GM23338 (cell line): ENCODE results near the gene SEPTIN6. TPM values are rescaled to one million over a fixed set of nuclear protein-coding genes. Genes with fewer than 3 reads are reported as not detected.

Source experiments
- ATAC-seq: fragments of 200-7000 bp; cut with Tn5 transposase; 3 replicates; pipeline ENCODE4 v1.9.1; 2020
- DNase-seq: peaks from one replicate; pipeline ENCODE4 v3.0.0-alpha.2; 2015; ENCODE audit warnings: low spot score
- H2AFZ ChIP-seq: fragments of 200-600 bp; sonication (generic); 2 replicates; pipeline ENCODE4 v1.8.0; 2016; ENCODE audit warnings: antibody characterized with exemption, mild to moderate bottlenecking, moderate library complexity
- H3F3A ChIP-seq: fragments of 200-600 bp; sonication (generic); replicated peaks from 2 replicates; pipeline ENCODE4 v1.8.0; 2017; ENCODE audit warnings: antibody characterized with exemption, mixed run types, low read depth
- H3K27ac ChIP-seq: fragments of 200-600 bp; sonication (generic); 2 replicates; pipeline ENCODE4 v1.6.1; 2016; ENCODE audit warnings: low read depth
- H3K27me3 ChIP-seq: fragments of 200-600 bp; sonication (generic); 2 replicates; pipeline ENCODE4 v1.8.0; 2016; ENCODE audit warnings: mild to moderate bottlenecking, mixed run types, moderate library complexity; ENCODE audit not compliant: insufficient read depth
- H3K36me3 ChIP-seq: fragments of 200-600 bp; sonication (generic); 2 replicates; pipeline ENCODE4 v1.8.0; 2016; ENCODE audit warnings: mild to moderate bottlenecking; ENCODE audit not compliant: insufficient read depth
- H3K4me1 ChIP-seq: fragments of 200-600 bp; sonication (generic); 2 replicates; pipeline ENCODE4 v1.8.0; 2016; ENCODE audit warnings: mild to moderate bottlenecking, moderate library complexity; ENCODE audit not compliant: insufficient read depth
- H3K4me2 ChIP-seq: fragments of 200-600 bp; sonication (generic); 2 replicates; pipeline ENCODE4 v1.7.1; 2017; ENCODE audit warnings: mixed run types
- H3K4me3 ChIP-seq: fragments of 200-600 bp; sonication (generic); 2 replicates; pipeline ENCODE4 v1.6.1; 2016; ENCODE audit warnings: mixed run types
- H3K79me2 ChIP-seq: fragments of 200-600 bp; sonication (generic); replicated peaks from 2 replicates; pipeline ENCODE4 v1.8.0; 2017; ENCODE audit warnings: mild to moderate bottlenecking; ENCODE audit not compliant: insufficient read depth
- H3K9me2 ChIP-seq: fragments of 200-600 bp; sonication (generic); 2 replicates; pipeline ENCODE4 v1.8.0; 2017; ENCODE audit not compliant: insufficient read depth
- H4K20me1 ChIP-seq: fragments of 200-600 bp; sonication (generic); replicated peaks from 2 replicates; pipeline ENCODE4 v1.8.0; 2017; ENCODE audit warnings: mild to moderate bottlenecking; ENCODE audit not compliant: insufficient read depth
- H3K27ac Mint-ChIP-seq: 2 replicates; pipeline ENCODE4 v1.8.0; 2020; ENCODE audit warnings: inconsistent platforms, mild to moderate bottlenecking, moderate library complexity, mixed read lengths
- H3K27me3 Mint-ChIP-seq: 3 replicates; pipeline ENCODE4 v1.8.0; 2022; ENCODE audit warnings: low read depth, mild to moderate bottlenecking, moderate library complexity, mixed read lengths, inconsistent platforms; ENCODE audit not compliant: insufficient read depth, poor library complexity
- H3K36me3 Mint-ChIP-seq: 3 replicates; pipeline ENCODE4 v1.8.0; 2021; ENCODE audit warnings: low read depth, mild to moderate bottlenecking, inconsistent platforms, moderate library complexity, mixed read lengths
- H3K4me1 Mint-ChIP-seq: 3 replicates; pipeline ENCODE4 v1.8.0; 2020; ENCODE audit warnings: mild to moderate bottlenecking, inconsistent platforms, mixed read lengths
- H3K4me3 Mint-ChIP-seq: 3 replicates; pipeline ENCODE4 v1.8.0; 2021; ENCODE audit warnings: moderate library complexity, mild to moderate bottlenecking, inconsistent platforms, mixed read lengths
- H3K9me3 Mint-ChIP-seq: 3 replicates; pipeline ENCODE4 v1.8.0; 2020; ENCODE audit warnings: moderate library complexity, mild to moderate bottlenecking, inconsistent platforms, mixed read lengths
- CREB1 ChIP-seq: fragments of 250-450 bp; sonication (Bioruptor Pico); IDR thresholded peaks from 2 replicates; pipeline ENCODE4 v1.5.0; 2020; ENCODE audit warnings: low read depth, mild to moderate bottlenecking, moderate library complexity
- EZH2 ChIP-seq: fragments of 200-600 bp; sonication (generic); IDR thresholded peaks from one replicate; pipeline ENCODE4 v1.8.0; 2017; ENCODE audit warnings: antibody characterized with exemption, mild to moderate bottlenecking, low read depth; ENCODE audit not compliant: unreplicated experiment
- NANOG ChIP-seq: IDR thresholded peaks from 2 replicates; pipeline ENCODE4 v1.6.1; 2016; ENCODE audit warnings: antibody characterized with exemption, borderline replicate concordance
- polyA plus RNA-seq: library from polyadenylated mRNA; unstranded; fragments of >200 nt; fragmentation: Nextera tagmentation; extraction: Ambion mirVana; gene quantifications from 2 replicates; pipeline ENCODE4 v1.2.1, GENCODE V29; 2016
- total RNA-seq: library from RNA; depleted of rRNA; stranded (reverse); fragments of >200 nt; shearing (Covaris generic); gene quantifications from 2 replicates; pipeline ENCODE4 v1.2.3, GENCODE V29; 2014
- TF ChIP-seq, protein P1 (sequence below): fragments of 250-450 bp; sonication (Bioruptor Pico); IDR thresholded peaks from 2 replicates; pipeline ENCODE4 v1.5.0; 2020; ENCODE audit warnings: mild to moderate bottlenecking, moderate library complexity
- TF ChIP-seq, protein P2 (sequence below): IDR thresholded peaks from one replicate; pipeline ENCODE4 v1.6.1; 2018; ENCODE audit warnings: antibody characterized with exemption; ENCODE audit not compliant: unreplicated experiment

SEPTIN6 gene
- total and polyA plus RNA-seq, 2 experiments from 2014 or later, result 37.0 to 43.6 TPM

DNA sequence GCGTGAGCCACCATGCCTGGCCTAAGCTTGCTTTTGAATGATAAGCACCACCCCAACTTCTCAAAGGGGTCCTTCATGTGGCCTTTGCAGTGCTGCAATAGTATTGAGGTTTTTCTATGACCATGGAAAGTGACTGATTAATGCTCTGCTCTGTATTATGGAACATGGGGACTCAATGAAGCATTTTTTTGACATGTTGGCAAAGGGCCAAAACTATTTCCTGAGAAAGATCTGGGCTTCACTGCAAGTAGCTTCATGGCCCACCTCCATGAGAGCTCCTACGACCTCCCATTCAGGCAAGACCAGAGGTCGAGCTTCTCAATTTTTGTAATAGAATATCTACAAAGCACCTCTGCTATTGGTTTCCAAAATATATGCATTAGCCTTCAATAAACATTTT, 16.7 kb upstream of the SEPTIN6 start:
- no peak for DNase-seq
- no peak overlapping the region for H3K27ac ChIP-seq
- no peaks in the 10 kb centered on the region for H4K20me1 ChIP-seq
- no peak overlapping the region for H3K4me2 ChIP-seq
- H3K4me3 Mint-ChIP-seq, result no peak overlapping the region
- H3F3A ChIP-seq, result no peaks in the 10 kb centered on the region
- H3K4me1 ChIP-seq, result no peaks in the 10 kb centered on the region
- no peak overlapping the region for H3K4me3 ChIP-seq
- no peaks in the 10 kb centered on the region for H3K27me3 ChIP-seq
- no peaks in the 10 kb centered on the region; the same call in 2 of the 3 replicates for H3K9me3 Mint-ChIP-seq
- no peaks in the 10 kb centered on the region for H3K79me2 ChIP-seq
- no peaks in the 10 kb centered on the region for H3K4me1 Mint-ChIP-seq
- no peak for ATAC-seq
- no peaks in the 10 kb centered on the region for H3K36me3 ChIP-seq
- no peak overlapping the region for H3K27ac Mint-ChIP-seq
- no peaks in the 10 kb centered on the region for H3K27me3 Mint-ChIP-seq
- TF ChIP-seq EZH2 (no peak), NANOG (no peak), CREB1 (no peak)
- TF ChIP-seq, protein P1, sequence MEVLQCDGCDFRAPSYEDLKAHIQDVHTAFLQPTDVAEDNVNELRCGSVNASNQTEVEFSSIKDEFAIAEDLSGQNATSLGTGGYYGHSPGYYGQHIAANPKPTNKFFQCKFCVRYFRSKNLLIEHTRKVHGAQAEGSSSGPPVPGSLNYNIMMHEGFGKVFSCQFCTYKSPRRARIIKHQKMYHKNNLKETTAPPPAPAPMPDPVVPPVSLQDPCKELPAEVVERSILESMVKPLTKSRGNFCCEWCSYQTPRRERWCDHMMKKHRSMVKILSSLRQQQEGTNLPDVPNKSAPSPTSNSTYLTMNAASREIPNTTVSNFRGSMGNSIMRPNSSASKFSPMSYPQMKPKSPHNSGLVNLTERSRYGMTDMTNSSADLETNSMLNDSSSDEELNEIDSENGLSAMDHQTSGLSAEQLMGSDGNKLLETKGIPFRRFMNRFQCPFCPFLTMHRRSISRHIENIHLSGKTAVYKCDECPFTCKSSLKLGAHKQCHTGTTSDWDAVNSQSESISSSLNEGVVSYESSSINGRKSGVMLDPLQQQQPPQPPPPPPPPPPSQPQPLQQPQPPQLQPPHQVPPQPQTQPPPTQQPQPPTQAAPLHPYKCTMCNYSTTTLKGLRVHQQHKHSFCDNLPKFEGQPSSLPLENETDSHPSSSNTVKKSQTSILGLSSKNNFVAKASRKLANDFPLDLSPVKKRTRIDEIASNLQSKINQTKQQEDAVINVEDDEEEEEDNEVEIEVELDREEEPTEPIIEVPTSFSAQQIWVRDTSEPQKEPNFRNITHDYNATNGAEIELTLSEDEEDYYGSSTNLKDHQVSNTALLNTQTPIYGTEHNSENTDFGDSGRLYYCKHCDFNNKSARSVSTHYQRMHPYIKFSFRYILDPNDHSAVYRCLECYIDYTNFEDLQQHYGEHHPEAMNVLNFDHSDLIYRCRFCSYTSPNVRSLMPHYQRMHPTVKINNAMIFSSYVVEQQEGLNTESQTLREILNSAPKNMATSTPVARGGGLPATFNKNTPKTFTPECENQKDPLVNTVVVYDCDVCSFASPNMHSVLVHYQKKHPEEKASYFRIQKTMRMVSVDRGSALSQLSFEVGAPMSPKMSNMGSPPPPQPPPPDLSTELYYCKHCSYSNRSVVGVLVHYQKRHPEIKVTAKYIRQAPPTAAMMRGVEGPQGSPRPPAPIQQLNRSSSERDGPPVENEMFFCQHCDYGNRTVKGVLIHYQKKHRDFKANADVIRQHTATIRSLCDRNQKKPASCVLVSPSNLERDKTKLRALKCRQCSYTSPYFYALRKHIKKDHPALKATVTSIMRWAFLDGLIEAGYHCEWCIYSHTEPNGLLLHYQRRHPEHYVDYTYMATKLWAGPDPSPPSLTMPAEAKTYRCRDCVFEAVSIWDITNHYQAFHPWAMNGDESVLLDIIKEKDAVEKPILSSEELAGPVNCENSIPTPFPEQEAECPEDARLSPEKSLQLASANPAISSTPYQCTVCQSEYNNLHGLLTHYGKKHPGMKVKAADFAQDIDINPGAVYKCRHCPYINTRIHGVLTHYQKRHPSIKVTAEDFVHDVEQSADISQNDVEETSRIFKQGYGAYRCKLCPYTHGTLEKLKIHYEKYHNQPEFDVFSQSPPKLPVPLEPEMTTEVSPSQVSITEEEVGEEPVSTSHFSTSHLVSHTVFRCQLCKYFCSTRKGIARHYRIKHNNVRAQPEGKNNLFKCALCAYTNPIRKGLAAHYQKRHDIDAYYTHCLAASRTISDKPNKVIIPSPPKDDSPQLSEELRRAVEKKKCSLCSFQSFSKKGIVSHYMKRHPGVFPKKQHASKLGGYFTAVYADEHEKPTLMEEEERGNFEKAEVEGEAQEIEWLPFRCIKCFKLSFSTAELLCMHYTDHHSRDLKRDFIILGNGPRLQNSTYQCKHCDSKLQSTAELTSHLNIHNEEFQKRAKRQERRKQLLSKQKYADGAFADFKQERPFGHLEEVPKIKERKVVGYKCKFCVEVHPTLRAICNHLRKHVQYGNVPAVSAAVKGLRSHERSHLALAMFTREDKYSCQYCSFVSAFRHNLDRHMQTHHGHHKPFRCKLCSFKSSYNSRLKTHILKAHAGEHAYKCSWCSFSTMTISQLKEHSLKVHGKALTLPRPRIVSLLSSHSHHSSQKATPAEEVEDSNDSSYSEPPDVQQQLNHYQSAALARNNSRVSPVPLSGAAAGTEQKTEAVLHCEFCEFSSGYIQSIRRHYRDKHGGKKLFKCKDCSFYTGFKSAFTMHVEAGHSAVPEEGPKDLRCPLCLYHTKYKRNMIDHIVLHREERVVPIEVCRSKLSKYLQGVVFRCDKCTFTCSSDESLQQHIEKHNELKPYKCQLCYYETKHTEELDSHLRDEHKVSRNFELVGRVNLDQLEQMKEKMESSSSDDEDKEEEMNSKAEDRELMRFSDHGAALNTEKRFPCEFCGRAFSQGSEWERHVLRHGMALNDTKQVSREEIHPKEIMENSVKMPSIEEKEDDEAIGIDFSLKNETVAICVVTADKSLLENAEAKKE (CRISPR knock-in tag), result no peak
- TF ChIP-seq, protein P2, sequence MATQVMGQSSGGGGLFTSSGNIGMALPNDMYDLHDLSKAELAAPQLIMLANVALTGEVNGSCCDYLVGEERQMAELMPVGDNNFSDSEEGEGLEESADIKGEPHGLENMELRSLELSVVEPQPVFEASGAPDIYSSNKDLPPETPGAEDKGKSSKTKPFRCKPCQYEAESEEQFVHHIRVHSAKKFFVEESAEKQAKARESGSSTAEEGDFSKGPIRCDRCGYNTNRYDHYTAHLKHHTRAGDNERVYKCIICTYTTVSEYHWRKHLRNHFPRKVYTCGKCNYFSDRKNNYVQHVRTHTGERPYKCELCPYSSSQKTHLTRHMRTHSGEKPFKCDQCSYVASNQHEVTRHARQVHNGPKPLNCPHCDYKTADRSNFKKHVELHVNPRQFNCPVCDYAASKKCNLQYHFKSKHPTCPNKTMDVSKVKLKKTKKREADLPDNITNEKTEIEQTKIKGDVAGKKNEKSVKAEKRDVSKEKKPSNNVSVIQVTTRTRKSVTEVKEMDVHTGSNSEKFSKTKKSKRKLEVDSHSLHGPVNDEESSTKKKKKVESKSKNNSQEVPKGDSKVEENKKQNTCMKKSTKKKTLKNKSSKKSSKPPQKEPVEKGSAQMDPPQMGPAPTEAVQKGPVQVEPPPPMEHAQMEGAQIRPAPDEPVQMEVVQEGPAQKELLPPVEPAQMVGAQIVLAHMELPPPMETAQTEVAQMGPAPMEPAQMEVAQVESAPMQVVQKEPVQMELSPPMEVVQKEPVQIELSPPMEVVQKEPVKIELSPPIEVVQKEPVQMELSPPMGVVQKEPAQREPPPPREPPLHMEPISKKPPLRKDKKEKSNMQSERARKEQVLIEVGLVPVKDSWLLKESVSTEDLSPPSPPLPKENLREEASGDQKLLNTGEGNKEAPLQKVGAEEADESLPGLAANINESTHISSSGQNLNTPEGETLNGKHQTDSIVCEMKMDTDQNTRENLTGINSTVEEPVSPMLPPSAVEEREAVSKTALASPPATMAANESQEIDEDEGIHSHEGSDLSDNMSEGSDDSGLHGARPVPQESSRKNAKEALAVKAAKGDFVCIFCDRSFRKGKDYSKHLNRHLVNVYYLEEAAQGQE, result no peak
- H3K9me2 ChIP-seq, result no peaks in the 10 kb centered on the region
- H2AFZ ChIP-seq, result no peak overlapping the region
- H3K36me3 Mint-ChIP-seq, result no peaks in the 10 kb centered on the region
